GM21529 (cell line): ENCODE data around the gene RAB31.

Source experiments
- ATAC-seq: cut with Tn5 transposase; IDR thresholded peaks from one replicate; pipeline ENCODE4 v1.9.1; 2021; ENCODE audit not compliant: unreplicated experiment

RAB31 gene

GRCh38 chr18:9712130-9712577 lies 4.1 kb downstream of the RAB31 start:
- no peak for ATAC-seq

GRCh38 chr18:9712611-9713010 lies 4.5 kb downstream of the RAB31 start:
- no peak for ATAC-seq

- no peak for ATAC-seq
These were observed 6.4 kb downstream of the RAB31 start for GRCh38 chr18:9714266-9715087.

- ATAC-seq: no peak
These were observed 6.9 kb downstream of the RAB31 start for GRCh38 chr18:9715088-9715343.

- no peak for ATAC-seq
These were observed 8.1 kb downstream of the RAB31 start for GRCh38 chr18:9715978-9716774.

GRCh38 chr18:9716780-9717563 lies 8.9 kb downstream of the RAB31 start:
- peak; percentile 73 for ATAC-seq

- ATAC-seq: no peak
These were observed 11.4 kb downstream of the RAB31 start for GRCh38 chr18:9719421-9719981.

GRCh38 chr18:9720327-9720726 lies 12.2 kb downstream of the RAB31 start:
- no peak for ATAC-seq

GRCh38 chr18:9721893-9722550 lies 13.9 kb downstream of the RAB31 start:
- ATAC-seq: no peak

GRCh38 chr18:9722691-9723090 lies 14.6 kb downstream of the RAB31 start:
- ATAC-seq: no peak

GRCh38 chr18:9724797-9725585 lies 16.9 kb downstream of the RAB31 start:
- ATAC-seq: no peak

- ATAC-seq: no peak
These were observed 18.1 kb downstream of the RAB31 start for GRCh38 chr18:9726175-9726574.

- ATAC-seq: no peak
These were observed 18.8 kb downstream of the RAB31 start for GRCh38 chr18:9726936-9727335.

- no peak for ATAC-seq
These were observed 22.7 kb downstream of the RAB31 start for GRCh38 chr18:9730786-9731185.

- ATAC-seq: no peak
These were observed 23.3 kb downstream of the RAB31 start for GRCh38 chr18:9731380-9731779.

GRCh38 chr18:9732031-9732430 lies 23.9 kb downstream of the RAB31 start:
- ATAC-seq: no peak

GRCh38 chr18:9734189-9734588 lies 26.1 kb downstream of the RAB31 start:
- no peak for ATAC-seq

GRCh38 chr18:9735238-9735637 lies 27.1 kb downstream of the RAB31 start:
- ATAC-seq: no peak

- no peak for ATAC-seq
These were observed 27.8 kb downstream of the RAB31 start for GRCh38 chr18:9735879-9736278.

GRCh38 chr18:9736286-9736835 lies 28.3 kb downstream of the RAB31 start:
- ATAC-seq: no peak
